ENCODE data around the gene FASN.

The FASN gene

DNA sequence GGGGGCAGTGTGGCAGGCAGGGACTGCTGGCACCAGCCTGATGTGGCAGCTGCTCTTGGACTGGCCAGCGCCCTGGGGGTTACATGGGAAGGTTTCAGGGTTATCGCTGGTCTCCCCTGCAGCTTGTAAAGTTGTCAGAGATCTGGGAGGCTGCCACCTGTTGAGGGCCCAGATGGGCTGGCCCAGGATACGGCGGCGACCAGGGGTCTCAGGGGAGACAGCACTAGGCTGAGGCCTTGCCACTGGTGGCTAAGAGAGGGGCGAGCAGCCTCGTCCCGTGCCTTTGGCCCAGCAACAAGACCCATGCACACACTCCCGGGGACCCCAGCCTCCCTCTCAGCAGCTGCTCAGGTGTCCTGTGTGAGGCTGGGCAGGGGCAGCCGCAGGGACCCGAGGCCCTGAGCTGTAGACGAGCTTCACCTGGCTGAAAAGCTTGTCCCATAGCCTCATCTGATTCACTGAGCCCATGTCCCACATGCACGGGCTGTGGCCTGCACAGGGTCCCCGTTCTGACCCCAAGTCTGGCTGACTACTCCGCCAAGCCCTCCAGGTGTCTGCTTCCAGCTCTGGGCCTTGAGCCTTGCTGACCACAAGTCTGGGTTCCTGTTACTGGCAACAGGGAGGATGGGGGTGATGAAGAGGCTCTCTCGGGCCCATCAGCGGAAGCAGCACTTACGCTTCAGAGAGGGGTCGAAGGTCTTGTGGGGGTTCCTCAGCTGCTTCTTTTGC lies 38.6 kb downstream of the FASN start:
- peaks cover 8% of the 10 kb centered on the region for H3K4me1 ChIP-seq (ENCODE audit: control insufficient read depth, insufficient read depth, low read length)
- peaks cover 19 to 45% of the 10 kb centered on the region in 2 donors for H3K36me3 ChIP-seq (ENCODE audit: control insufficient read depth in 2 of 2, insufficient read depth in 2 of 2, low read length in 2 of 2)
- no peak overlapping the region for H3K9ac ChIP-seq (ENCODE audit: low read length in 2 of 2)
- no peak overlapping the region for H3K27ac ChIP-seq (ENCODE audit: low read length)
- H3K27me3 ChIP-seq (ENCODE audit: control insufficient read depth in 1 of 2, insufficient read depth in 2 of 2, low read length in 2 of 2), result no peaks in the 10 kb centered on the region
- no peaks in the 10 kb centered on the region for H3K9me3 ChIP-seq (ENCODE audit: control insufficient read depth in 2 of 2, low read length in 2 of 2)
- no peak overlapping the region for H3K4me3 ChIP-seq (ENCODE audit: low read length in 2 of 2)

DNA sequence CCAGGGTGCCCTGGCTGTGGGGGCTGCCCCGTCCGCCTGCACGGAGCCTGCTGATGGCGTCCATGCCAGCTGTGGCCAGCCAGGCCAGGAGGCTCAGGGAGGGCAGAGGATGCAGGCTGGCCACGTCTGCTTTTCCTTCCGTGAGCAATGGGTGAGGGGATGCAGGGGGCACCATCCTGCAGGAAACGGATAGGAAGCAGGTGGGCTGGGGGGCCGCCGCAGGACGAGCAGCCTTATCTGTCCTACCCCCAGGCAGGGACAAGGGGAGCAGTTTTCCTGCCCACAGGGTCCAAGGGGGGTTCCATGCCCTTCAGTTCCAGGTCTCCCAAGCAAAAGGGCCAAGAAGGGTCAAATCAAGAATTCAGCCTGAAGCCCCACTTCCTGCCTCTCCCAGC lies 39.2 kb downstream of the FASN start:
- Histone ChIP-seq H3K9ac (ENCODE audit: low read length in 2 of 2) (no peak overlapping the region), H3K36me3 (ENCODE audit: control insufficient read depth in 2 of 2, insufficient read depth in 2 of 2, low read length in 2 of 2) (peaks cover 23 to 44% of the 10 kb centered on the region in 2 donors), H3K27me3 (ENCODE audit: control insufficient read depth in 1 of 2, insufficient read depth in 2 of 2, low read length in 2 of 2) (no peaks in the 10 kb centered on the region), H3K27ac (ENCODE audit: low read length) (no peak overlapping the region), H3K9me3 (ENCODE audit: control insufficient read depth in 2 of 2, low read length in 2 of 2) (no peaks in the 10 kb centered on the region), H3K4me3 (ENCODE audit: low read length in 2 of 2) (no peak overlapping the region), H3K4me1 (ENCODE audit: control insufficient read depth, insufficient read depth, low read length) (peaks cover 3% of the 10 kb centered on the region)

DNA sequence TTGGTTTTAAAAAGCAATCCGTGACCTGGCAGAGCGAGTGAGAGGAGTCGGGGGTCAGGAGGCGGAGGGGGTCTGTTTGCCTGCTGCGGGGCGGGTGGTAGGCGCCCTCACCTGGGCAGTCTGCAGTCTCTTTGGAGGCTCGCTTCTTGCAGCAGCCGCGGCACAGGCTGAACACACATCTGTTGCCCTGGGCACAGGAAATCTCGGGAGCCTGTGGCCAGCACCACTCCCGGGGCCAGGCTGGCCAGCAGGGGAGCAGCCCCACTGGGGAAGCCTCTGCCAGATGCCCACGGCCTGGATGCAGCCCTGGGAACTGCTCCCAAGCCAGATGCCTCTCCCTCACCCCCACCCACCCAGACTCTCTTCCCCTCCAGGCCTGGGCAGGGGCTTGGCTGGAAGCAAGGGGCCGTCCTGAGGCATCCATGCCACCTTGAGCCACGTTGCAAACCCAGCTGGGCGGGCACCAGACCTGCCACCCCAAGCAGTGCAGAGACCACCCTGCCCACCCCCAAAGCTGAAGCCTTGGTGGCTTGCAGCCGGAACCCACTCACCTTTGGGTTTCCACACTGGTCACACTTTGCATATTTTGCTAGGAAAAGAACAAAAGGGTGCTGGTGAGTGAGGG lies 39.7 kb downstream of the FASN start:
- no peak overlapping the region for H3K27ac ChIP-seq (ENCODE audit: low read length)
- H3K4me1 ChIP-seq (ENCODE audit: control insufficient read depth, insufficient read depth, low read length), result peaks cover 6% of the 10 kb centered on the region
- peaks cover 24 to 43% of the 10 kb centered on the region in 2 donors for H3K36me3 ChIP-seq (ENCODE audit: control insufficient read depth in 2 of 2, insufficient read depth in 2 of 2, low read length in 2 of 2)
- H3K9me3 ChIP-seq (ENCODE audit: control insufficient read depth in 2 of 2, low read length in 2 of 2), result no peaks in the 10 kb centered on the region
- H3K9ac ChIP-seq (ENCODE audit: low read length in 2 of 2), result no peak overlapping the region
- no peak overlapping the region for H3K4me3 ChIP-seq (ENCODE audit: low read length in 2 of 2)
- no peaks in the 10 kb centered on the region for H3K27me3 ChIP-seq (ENCODE audit: control insufficient read depth in 1 of 2, insufficient read depth in 2 of 2, low read length in 2 of 2)

DNA sequence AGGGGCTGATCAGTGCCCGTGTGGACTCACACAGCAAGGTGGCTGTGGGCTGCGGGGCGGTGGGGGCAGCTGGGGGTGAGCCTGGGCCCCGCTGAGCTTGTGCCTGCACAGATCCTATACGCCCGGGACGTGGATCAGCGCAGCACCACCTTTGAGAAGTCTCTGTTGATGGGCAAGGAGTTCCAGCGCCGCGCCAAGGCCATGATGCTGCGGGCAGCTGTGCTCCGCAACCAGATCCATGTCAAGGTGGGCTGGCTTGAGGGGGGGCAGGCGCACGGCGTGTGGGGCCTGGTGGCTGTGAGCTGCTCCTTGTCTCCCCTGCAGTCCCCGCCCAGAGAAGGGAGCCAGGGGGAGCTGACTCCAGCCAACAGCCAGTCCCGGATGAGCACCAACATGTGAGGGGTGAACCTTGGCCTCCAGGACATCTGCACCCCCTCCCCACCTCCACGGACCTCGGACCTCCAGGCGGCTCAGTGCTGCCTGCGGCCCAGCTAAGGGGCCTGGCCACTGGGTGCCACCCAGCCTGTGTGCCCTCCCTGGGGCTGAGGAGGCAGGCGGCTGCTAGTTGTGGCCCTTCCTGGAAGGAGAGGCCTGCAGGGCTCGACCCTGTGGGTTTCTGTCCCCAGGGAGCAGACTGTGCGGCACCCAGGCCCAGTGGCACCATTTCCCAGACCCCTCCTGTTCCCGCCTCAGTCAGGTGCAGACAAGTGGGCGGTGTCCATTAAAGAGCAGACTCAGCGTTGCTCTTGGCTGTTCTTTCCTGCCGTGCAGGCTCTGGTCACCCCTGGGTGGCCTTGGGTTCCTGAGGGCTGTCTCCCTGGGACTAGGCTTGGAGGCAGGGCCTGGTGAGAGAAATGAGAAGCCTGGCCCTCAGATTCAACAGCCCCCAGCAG lies 41.1 kb downstream of the FASN start:
- no peaks in the 10 kb centered on the region for H3K9me3 ChIP-seq (ENCODE audit: control insufficient read depth in 2 of 2, low read length in 2 of 2)
- H3K9ac ChIP-seq (ENCODE audit: low read length in 2 of 2), result no peak overlapping the region
- H3K27ac ChIP-seq (ENCODE audit: low read length), result no peak overlapping the region
- H3K36me3 ChIP-seq (ENCODE audit: control insufficient read depth in 2 of 2, insufficient read depth in 2 of 2, low read length in 2 of 2), result peaks cover 21 to 34% of the 10 kb centered on the region in 2 donors
- H3K4me3 ChIP-seq (ENCODE audit: low read length in 2 of 2), result no peak overlapping the region
- peaks cover 19% of the 10 kb centered on the region for H3K4me1 ChIP-seq (ENCODE audit: control insufficient read depth, insufficient read depth, low read length)
- H3K27me3 ChIP-seq (ENCODE audit: control insufficient read depth in 1 of 2, insufficient read depth in 2 of 2, low read length in 2 of 2), result no peaks in the 10 kb centered on the region

DNA sequence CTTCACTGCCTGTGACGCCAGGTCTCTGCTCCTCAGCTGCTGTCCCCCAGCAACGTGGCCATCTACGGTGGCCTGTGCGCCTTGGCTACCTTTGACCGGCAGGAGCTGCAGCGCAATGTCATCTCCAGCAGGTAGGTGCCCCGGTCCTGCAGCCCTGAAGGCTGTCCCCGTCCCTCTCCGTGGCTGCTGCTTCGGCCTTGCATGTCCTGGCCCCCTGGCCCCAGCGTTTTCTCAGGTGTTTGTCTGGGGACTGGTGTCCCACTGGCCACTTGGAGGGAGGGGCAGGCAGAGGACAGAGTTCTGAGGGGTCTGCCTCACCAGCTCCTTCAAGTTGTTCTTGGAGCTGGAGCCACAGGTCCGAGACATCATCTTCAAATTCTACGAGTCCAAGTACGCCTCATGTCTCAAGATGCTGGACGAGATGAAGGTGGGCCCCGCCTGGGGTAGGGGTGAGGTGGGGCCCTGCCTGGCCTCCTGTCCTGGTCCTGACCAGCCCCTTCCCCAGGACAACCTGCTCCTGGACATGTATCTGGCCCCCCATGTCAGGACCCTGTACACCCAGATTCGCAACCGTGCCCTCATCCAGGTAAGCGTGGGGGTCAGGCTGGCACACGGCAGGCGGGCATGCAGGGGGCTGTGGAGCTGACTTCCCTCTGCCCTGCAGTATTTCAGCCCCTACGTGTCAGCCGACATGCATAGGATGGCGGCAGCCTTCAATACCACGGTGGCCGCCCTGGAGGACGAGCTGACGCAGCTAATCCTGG lies 41.9 kb downstream of the FASN start:
- no peaks in the 10 kb centered on the region for H3K27me3 ChIP-seq (ENCODE audit: control insufficient read depth in 1 of 2, insufficient read depth in 2 of 2, low read length in 2 of 2)
- H3K9me3 ChIP-seq (ENCODE audit: control insufficient read depth in 2 of 2, low read length in 2 of 2), result no peaks in the 10 kb centered on the region
- no peak overlapping the region for H3K9ac ChIP-seq (ENCODE audit: low read length in 2 of 2)
- H3K4me1 ChIP-seq (ENCODE audit: control insufficient read depth, insufficient read depth, low read length), result peaks cover 19% of the 10 kb centered on the region
- peaks cover 21 to 31% of the 10 kb centered on the region in 2 donors for H3K36me3 ChIP-seq (ENCODE audit: control insufficient read depth in 2 of 2, insufficient read depth in 2 of 2, low read length in 2 of 2)
- H3K27ac ChIP-seq (ENCODE audit: low read length), result no peak overlapping the region
- no peak overlapping the region for H3K4me3 ChIP-seq (ENCODE audit: low read length in 2 of 2)

DNA sequence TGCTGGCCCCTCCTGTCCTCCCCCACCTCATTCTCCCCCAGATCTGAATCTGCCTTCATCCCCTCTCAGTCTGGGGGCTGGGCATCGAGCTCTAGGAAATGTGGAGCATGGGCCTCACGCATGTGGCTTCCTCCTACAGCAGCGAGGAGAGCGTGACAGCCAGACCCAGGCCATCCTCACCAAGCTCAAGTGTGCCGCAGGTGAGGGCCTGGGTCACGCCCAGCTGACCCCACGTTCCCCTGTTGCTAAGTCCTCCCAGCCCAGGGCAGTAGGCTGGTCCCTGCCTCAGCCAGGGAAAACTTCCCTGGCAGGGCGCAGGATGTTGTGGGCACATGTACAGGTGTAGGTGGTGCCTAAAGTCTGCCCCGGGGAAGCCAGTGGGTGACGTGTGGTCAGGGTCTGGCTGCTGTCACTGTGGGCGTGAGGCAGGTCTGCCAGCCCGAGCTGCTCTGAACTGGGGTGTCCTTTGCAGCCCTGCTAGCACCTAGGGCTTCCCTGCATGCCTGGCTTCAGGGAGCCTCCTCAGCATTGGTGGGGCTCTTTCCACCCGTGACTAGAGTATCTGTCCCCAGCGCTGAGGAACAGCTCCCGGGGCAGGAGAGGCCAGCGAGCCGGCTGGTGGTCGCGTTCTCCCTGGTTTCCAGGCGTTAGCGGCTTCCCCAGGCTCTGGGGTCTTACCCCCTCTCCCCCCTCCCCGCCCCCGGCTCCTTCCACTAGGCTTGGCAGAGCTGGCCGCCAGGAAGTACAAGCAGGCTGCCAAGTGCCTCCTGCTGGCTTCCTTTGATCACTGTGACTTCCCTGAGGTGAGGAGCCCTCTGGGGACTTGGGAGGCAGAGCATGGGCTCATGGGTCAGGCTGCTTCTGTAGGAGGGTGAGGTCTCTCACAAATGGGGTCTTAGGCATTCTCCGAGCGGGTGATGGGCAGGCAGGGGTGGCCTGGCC lies 42.7 kb downstream of the FASN start:
- Histone ChIP-seq H3K4me3 (ENCODE audit: low read length in 2 of 2) (no peak overlapping the region), H3K36me3 (ENCODE audit: control insufficient read depth in 2 of 2, insufficient read depth in 2 of 2, low read length in 2 of 2) (peaks cover 21 to 28% of the 10 kb centered on the region in 2 donors), H3K9me3 (ENCODE audit: control insufficient read depth in 2 of 2, low read length in 2 of 2) (no peaks in the 10 kb centered on the region), H3K4me1 (ENCODE audit: control insufficient read depth, insufficient read depth, low read length) (peaks cover 27% of the 10 kb centered on the region), H3K27me3 (ENCODE audit: control insufficient read depth in 1 of 2, insufficient read depth in 2 of 2, low read length in 2 of 2) (no peaks in the 10 kb centered on the region), H3K9ac (ENCODE audit: low read length in 2 of 2) (no peak overlapping the region), H3K27ac (ENCODE audit: low read length) (no peak overlapping the region)

DNA sequence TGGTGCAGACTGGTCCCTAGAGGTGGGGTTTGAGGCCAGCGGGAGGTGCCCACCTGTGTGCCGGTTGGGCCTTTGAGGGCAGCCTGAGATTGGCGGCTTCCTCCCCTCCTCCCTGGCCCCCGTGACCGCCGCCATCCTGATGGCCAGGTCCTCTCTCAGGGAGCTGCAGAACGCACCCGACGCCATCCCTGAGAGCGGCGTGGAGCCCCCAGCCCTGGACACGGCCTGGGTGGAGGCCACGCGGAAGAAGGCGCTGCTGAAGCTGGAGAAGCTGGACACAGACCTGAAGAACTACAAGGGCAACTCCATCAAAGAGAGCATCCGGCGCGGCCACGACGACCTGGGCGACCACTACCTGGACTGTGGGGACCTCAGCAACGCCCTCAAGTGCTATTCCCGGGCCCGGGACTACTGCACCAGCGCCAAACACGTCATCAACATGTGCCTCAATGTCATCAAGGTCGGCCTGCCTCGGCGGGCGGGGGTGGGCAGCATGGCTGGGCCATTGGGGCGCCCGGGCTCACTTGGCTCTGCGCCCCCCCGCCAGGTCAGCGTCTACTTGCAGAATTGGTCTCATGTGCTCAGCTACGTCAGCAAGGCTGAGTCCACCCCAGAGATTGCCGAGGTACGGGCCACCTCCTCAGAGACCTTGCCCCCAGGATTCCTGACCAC lies 43.5 kb downstream of the FASN start:
- no peak overlapping the region for H3K4me3 ChIP-seq (ENCODE audit: low read length in 2 of 2)
- peaks cover 21 to 24% of the 10 kb centered on the region in 2 donors for H3K36me3 ChIP-seq (ENCODE audit: control insufficient read depth in 2 of 2, insufficient read depth in 2 of 2, low read length in 2 of 2)
- H3K27me3 ChIP-seq (ENCODE audit: control insufficient read depth in 1 of 2, insufficient read depth in 2 of 2, low read length in 2 of 2), result no peaks in the 10 kb centered on the region
- H3K9ac ChIP-seq (ENCODE audit: low read length in 2 of 2), result no peak overlapping the region
- no peak overlapping the region for H3K27ac ChIP-seq (ENCODE audit: low read length)
- H3K4me1 ChIP-seq (ENCODE audit: control insufficient read depth, insufficient read depth, low read length), result peaks cover 33% of the 10 kb centered on the region
- H3K9me3 ChIP-seq (ENCODE audit: control insufficient read depth in 2 of 2, low read length in 2 of 2), result no peaks in the 10 kb centered on the region

DNA sequence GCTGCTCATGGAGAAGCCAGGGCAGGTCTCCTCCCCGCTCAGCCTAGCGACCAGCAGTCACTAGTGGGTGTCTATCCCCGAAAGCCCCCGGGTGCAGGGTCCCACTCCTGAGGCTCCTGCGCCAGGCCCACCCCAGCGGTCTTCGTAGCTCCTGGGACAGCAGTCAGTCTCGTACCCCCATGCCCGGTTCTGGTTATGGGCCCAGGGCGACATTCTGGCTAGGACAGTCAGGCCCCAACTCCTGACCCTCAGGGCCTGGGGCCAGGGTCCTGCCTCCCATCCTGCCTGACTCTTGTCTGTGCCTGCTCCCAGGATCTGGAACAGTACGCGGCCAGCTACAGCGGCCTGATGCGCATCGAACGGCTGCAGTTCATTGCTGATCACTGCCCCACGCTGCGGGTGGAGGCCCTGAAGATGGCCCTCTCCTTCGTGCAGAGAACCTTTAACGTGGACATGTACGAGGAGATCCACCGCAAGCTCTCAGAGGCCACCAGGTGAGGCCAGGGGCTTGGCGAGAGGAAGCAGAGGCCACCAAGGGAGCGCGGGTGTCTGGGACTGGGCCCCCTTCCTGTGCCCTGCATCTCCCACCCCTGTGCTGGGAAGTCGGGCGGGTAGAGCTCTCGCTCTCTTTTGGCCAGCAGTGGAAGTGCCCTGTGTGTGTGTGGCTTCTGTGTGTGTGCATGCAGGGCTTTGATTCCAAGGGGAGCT lies 44.3 kb downstream of the FASN start:
- H3K36me3 ChIP-seq (ENCODE audit: control insufficient read depth in 2 of 2, insufficient read depth in 2 of 2, low read length in 2 of 2), result peaks cover 21 to 27% of the 10 kb centered on the region in 2 donors
- no peak overlapping the region for H3K9ac ChIP-seq (ENCODE audit: low read length in 2 of 2)
- H3K27me3 ChIP-seq (ENCODE audit: control insufficient read depth in 1 of 2, insufficient read depth in 2 of 2, low read length in 2 of 2), result no peaks in the 10 kb centered on the region
- H3K9me3 ChIP-seq (ENCODE audit: control insufficient read depth in 2 of 2, low read length in 2 of 2), result no peaks in the 10 kb centered on the region
- no peak overlapping the region for H3K27ac ChIP-seq (ENCODE audit: low read length)
- H3K4me1 ChIP-seq (ENCODE audit: control insufficient read depth, insufficient read depth, low read length), result peaks cover 33% of the 10 kb centered on the region
- H3K4me3 ChIP-seq (ENCODE audit: low read length in 2 of 2), result no peak overlapping the region

DNA sequence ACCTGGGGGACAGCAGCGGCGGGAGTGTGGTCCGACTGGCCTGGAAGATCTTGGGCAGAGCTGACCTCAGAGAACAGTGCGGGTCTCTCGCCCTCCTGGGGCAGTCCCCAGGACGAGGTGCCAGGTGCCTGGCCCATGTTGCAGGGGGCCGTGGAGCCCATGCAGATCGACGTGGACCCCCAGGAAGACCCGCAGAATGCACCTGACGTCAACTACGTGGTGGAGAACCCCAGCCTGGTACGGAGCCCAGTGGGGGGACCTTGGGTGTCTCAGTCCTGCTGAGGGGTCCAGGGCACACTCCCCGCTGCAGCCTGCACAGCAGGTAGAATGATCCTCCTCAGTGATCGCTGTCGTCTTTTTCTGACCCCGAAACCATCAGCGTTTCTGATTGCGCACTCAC lies 44.9 kb downstream of the FASN start:
- Histone ChIP-seq H3K27ac (ENCODE audit: low read length) (no peak overlapping the region), H3K4me1 (ENCODE audit: control insufficient read depth, insufficient read depth, low read length) (peaks cover 33% of the 10 kb centered on the region), H3K9me3 (ENCODE audit: control insufficient read depth in 2 of 2, low read length in 2 of 2) (no peaks in the 10 kb centered on the region), H3K9ac (ENCODE audit: low read length in 2 of 2) (peak overlapping the region in 1 of 2 donors; percentile 82), H3K36me3 (ENCODE audit: control insufficient read depth in 2 of 2, insufficient read depth in 2 of 2, low read length in 2 of 2) (peaks cover 21 to 25% of the 10 kb centered on the region in 2 donors), H3K4me3 (ENCODE audit: low read length in 2 of 2) (no peak overlapping the region), H3K27me3 (ENCODE audit: control insufficient read depth in 1 of 2, insufficient read depth in 2 of 2, low read length in 2 of 2) (no peaks in the 10 kb centered on the region)

Measured in stomach smooth muscle (tissue), 2 donors.